OCI-M2 (cell line): ENCODE results near the gene TUBB3.
"Not testable (repeated sequence)": the region's sequence is repeated elsewhere in the genome, so short reads cannot be mapped to it uniquely, and the experiment has no call there.

Source experiments
- DNase-seq: peaks from one replicate; lab custom pipeline; 2025; ENCODE audit not compliant: unreplicated experiment; lab: John Stamatoyannopoulos, UW

The TUBB3 gene

GRCh38 chr16:89900885-89901284 is 22.3 kb upstream of the TUBB3 start:
- DNase-seq = no peak

- no peak for DNase-seq
These were observed 20.2 kb upstream of the TUBB3 start for GRCh38 chr16:89902980-89903379.

GRCh38 chr16:89903908-89904515 is 19.1 kb upstream of the TUBB3 start:
- no peak for DNase-seq

GRCh38 chr16:89904606-89905510 is 18.3 kb upstream of the TUBB3 start:
- DNase-seq = no peak

- no peak for DNase-seq
These were observed 17.5 kb upstream of the TUBB3 start for GRCh38 chr16:89905511-89906139.

GRCh38 chr16:89906140-89907025 is 16.8 kb upstream of the TUBB3 start:
- no peak for DNase-seq

- DNase-seq = no peak
These were observed 15.9 kb upstream of the TUBB3 start for GRCh38 chr16:89907055-89907814.

GRCh38 chr16:89908236-89908635 is 14.9 kb upstream of the TUBB3 start:
- DNase-seq = no peak

- no peak for DNase-seq
These were observed 13.1 kb upstream of the TUBB3 start for GRCh38 chr16:89909777-89910716.

GRCh38 chr16:89910717-89911354 is 12.3 kb upstream of the TUBB3 start:
- DNase-seq = no peak

- DNase-seq = no peak
These were observed 11.8 kb upstream of the TUBB3 start for GRCh38 chr16:89911375-89911774.

GRCh38 chr16:89912143-89912542 is 11.0 kb upstream of the TUBB3 start:
- DNase-seq = no peak

GRCh38 chr16:89912627-89913026 is 10.5 kb upstream of the TUBB3 start:
- no peak for DNase-seq

GRCh38 chr16:89913408-89914387 is 9.4 kb upstream of the TUBB3 start:
- no peak for DNase-seq

- not testable (repeated sequence) for DNase-seq
These were observed 8.4 kb upstream of the TUBB3 start for GRCh38 chr16:89914642-89915285.

- DNase-seq = no peak
These were observed 7.6 kb upstream of the TUBB3 start for GRCh38 chr16:89915303-89916232.
